CD4-positive, alpha-beta T cell (primary cell): ENCODE measurements around the gene OSBPL10. TPM values are rescaled to one million over a fixed set of nuclear protein-coding genes. Genes with fewer than 3 reads are reported as not detected.

ENCODE experiments used
- ATAC-seq: fragments of 200-7000 bp; cut with Tn5 transposase; one replicate; pipeline ENCODE4 v1.10.0; 2022; ENCODE audit warnings: mild to moderate bottlenecking; ENCODE audit not compliant: poor library complexity
- CTCF ChIA-PET: fragments of 350-600 bp; sonication (Branson Sonifier 250); formaldehyde crosslinking; loops from one replicate; lab custom pipeline; 2021; ENCODE audit warnings: antibody characterized with exemption, inconsistent platforms; lab: Charles Lee
- POLR2A ChIA-PET: fragments of 350-600 bp; sonication (Branson Sonifier 250); formaldehyde crosslinking; loops from one replicate; lab custom pipeline; 2021; ENCODE audit warnings: antibody characterized with exemption, inconsistent platforms; lab: Charles Lee
- DNase-seq, 14 experiments: peaks; one replicate each; pipeline ENCODE4 v3.0.0-alpha.2; 2013 to 2020; ENCODE audit warnings: mixed read lengths in 2 of 14
- H3K27ac ChIP-seq, 2 donors: one replicate each; pipeline versions ENCODE4 v1.5.1 to v1.7.0; 2013; ENCODE audit warnings: low read length in 2 of 2, low read depth in 1 of 2, mild to moderate bottlenecking in 1 of 2
- H3K27me3 ChIP-seq, 2 experiments: 1 replicate in 1 of 2; 2 replicates in 1 of 2; pipeline versions ENCODE4 v1.6.1 to v1.7.0; 2013; ENCODE audit warnings: low read length in 2 of 2, control low read depth in 1 of 2, mild to moderate bottlenecking in 1 of 2, moderate library complexity in 1 of 2; ENCODE audit not compliant: insufficient read depth in 2 of 2, control insufficient read depth in 1 of 2
- H3K36me3 ChIP-seq: one replicate; pipeline ENCODE4 v1.6.1; 2013; ENCODE audit warnings: low read length, control low read depth; ENCODE audit not compliant: insufficient read depth
- H3K4me1 ChIP-seq: one replicate; pipeline ENCODE4 v1.6.1; 2013; ENCODE audit warnings: low read length, control low read depth; ENCODE audit not compliant: insufficient read depth
- H3K4me3 ChIP-seq: one replicate; pipeline ENCODE4 v1.5.1; 2013; ENCODE audit warnings: mild to moderate bottlenecking, low read length, moderate library complexity
- H3K9me3 ChIP-seq, 2 experiments: 1 replicate in 1 of 2; 2 replicates in 1 of 2; pipeline versions ENCODE4 v1.6.1 to v1.7.0; 2013; ENCODE audit warnings: low read length in 2 of 2, mild to moderate bottlenecking in 2 of 2, control low read depth in 1 of 2, moderate library complexity in 1 of 2; ENCODE audit not compliant: control insufficient read depth in 1 of 2, insufficient read depth in 1 of 2
- H3K27ac Mint-ChIP-seq: one replicate; pipeline ENCODE4 v1.8.0; 2020; ENCODE audit warnings: mixed read lengths
- H3K27me3 Mint-ChIP-seq: one replicate; pipeline ENCODE4 v1.8.0; 2021; ENCODE audit warnings: mixed read lengths
- H3K36me3 Mint-ChIP-seq: one replicate; pipeline ENCODE4 v1.8.0; 2021; ENCODE audit warnings: low read depth, mixed read lengths
- H3K4me1 Mint-ChIP-seq: one replicate; pipeline ENCODE4 v1.8.0; 2021; ENCODE audit warnings: low read depth, mixed read lengths
- H3K4me3 Mint-ChIP-seq: one replicate; pipeline ENCODE4 v1.8.0; 2020; ENCODE audit warnings: mild to moderate bottlenecking, mixed read lengths
- H3K9me3 Mint-ChIP-seq: one replicate; pipeline ENCODE4 v1.8.0; 2020; ENCODE audit warnings: mixed read lengths
- CTCF ChIP-seq: fragments of 200-600 bp; IDR thresholded peaks from one replicate; pipeline ENCODE4 v1.8.0; 2022; ENCODE audit warnings: antibody characterized with exemption, mild to moderate bottlenecking
- intact Hi-C, 2 experiments: fragments of 100-400 bp; cut with DNase I in 1 of 2; cut with micrococcal nuclease in 1 of 2; formaldehyde crosslinking; loops; one replicate each; pipeline versions ENCODE4 v1.15.1 to v1.9.0; 2023 to 2025; cut with DNase I, micrococcal nuclease
- total RNA-seq, 174 experiments: library from RNA in 2 of 174; stranded (reverse) in 2 of 174; gene quantifications; one replicate each; pipeline ENCODE4 v1.2.3 and lab custom pipeline; 2021 to 2026

The OSBPL10 gene
- total RNA-seq, 2 experiments from 2014 or later = not detected

GRCh38 chr3:31763731-31764130 is 217.3 kb downstream of the OSBPL10 start:
- Mint-ChIP-seq H3K9me3 (no peaks in the 10 kb centered on the region), H3K27ac (no peak overlapping the region), H3K4me1 (no peaks in the 10 kb centered on the region), H3K4me3 (no peak overlapping the region), H3K27me3 (no peaks in the 10 kb centered on the region), H3K36me3 (no peaks in the 10 kb centered on the region)
- DNase-seq (no peak), ATAC-seq (no peak)
- H3K27me3 ChIP-seq = no peaks in the 10 kb centered on the region
- no peak overlapping the region for H3K4me3 ChIP-seq
- CTCF ChIA-PET = no interaction called here
- POLR2A ChIA-PET = no interaction called here
- no peaks in the 10 kb centered on the region for H3K9me3 ChIP-seq
- TF ChIP-seq CTCF = no peak
- H3K4me1 ChIP-seq = no peaks in the 10 kb centered on the region
- H3K27ac ChIP-seq = no peak overlapping the region
- intact Hi-C loops = loop anchor here in 1 of 2 experiments (5.0 to 10.0 kb wide), 2 partner anchors 216 to 1749 kb away; no protein-coding TSS in a partner anchor
- H3K36me3 ChIP-seq = no peaks in the 10 kb centered on the region

GRCh38 chr3:31762888-31763351 is 218.1 kb downstream of the OSBPL10 start:
- Mint-ChIP-seq H3K36me3 (no peaks in the 10 kb centered on the region), H3K27ac (no peak overlapping the region), H3K4me3 (no peak overlapping the region), H3K9me3 (no peaks in the 10 kb centered on the region), H3K27me3 (no peaks in the 10 kb centered on the region), H3K4me1 (no peaks in the 10 kb centered on the region)
- POLR2A ChIA-PET = no interaction called here
- DNase-seq (no peak), ATAC-seq (no peak)
- no peak for TF ChIP-seq CTCF
- H3K4me3 ChIP-seq = no peak overlapping the region
- intact Hi-C loops = loop anchor here in 1 of 2 experiments (5.0 to 10.0 kb wide), 2 partner anchors 216 to 1748 kb away; no protein-coding TSS in a partner anchor
- no peaks in the 10 kb centered on the region for H3K27me3 ChIP-seq
- no peaks in the 10 kb centered on the region for H3K36me3 ChIP-seq
- no peaks in the 10 kb centered on the region for H3K9me3 ChIP-seq
- no peaks in the 10 kb centered on the region for H3K4me1 ChIP-seq
- H3K27ac ChIP-seq = no peak overlapping the region
- CTCF ChIA-PET = no interaction called here

- no peaks in the 10 kb centered on the region for H3K27me3 Mint-ChIP-seq
- DNase-seq (no peak), ATAC-seq (no peak)
- H3K36me3 ChIP-seq = no peaks in the 10 kb centered on the region
- H3K4me1 Mint-ChIP-seq = no peaks in the 10 kb centered on the region
- no peaks in the 10 kb centered on the region for H3K9me3 ChIP-seq
- no peak overlapping the region for H3K4me3 ChIP-seq
- intact Hi-C loops = loop anchor here in 1 of 2 experiments (5.0 to 10.0 kb wide), 2 partner anchors 215 to 1747 kb away; no protein-coding TSS in a partner anchor
- CTCF ChIA-PET = no interaction called here
- no peaks in the 10 kb centered on the region for H3K9me3 Mint-ChIP-seq
- H3K4me3 Mint-ChIP-seq = no peak overlapping the region
- no peaks in the 10 kb centered on the region for H3K36me3 Mint-ChIP-seq
- no peaks in the 10 kb centered on the region for H3K27me3 ChIP-seq
- no peak for TF ChIP-seq CTCF
- H3K27ac Mint-ChIP-seq = no peak overlapping the region
- H3K4me1 ChIP-seq = no peaks in the 10 kb centered on the region
- POLR2A ChIA-PET = no interaction called here
- no peak overlapping the region for H3K27ac ChIP-seq
Measured at GRCh38 chr3:31762097-31762764, 218.8 kb downstream of the OSBPL10 start.
